ENCODE data around the gene LRP2. TPM values are rescaled to one million over a fixed set of nuclear protein-coding genes. Genes with fewer than 3 reads are reported as not detected.

LRP2 gene
- polyA plus RNA-seq, 2 of the 4 experiments (the other 2 are of a cell fraction) = 0.04 TPM; not detected in 1

DNA sequence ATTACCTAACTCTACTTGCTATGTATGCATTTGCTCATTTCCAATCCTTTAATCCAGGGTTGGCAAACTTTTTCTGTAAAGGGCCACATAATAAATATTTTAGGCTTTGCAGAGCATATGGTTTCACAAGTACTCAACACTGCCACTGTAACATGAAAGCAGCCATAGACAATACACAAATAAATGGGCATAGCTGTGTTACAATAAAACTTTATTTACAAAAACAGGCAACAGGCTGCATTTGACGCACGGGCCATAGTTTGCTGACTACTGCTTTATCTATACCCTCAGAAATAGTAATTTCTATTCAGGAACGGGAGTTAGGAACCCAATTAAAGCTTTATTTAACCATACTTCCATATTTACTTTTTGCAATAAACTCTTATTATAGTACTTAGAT lies 154.3 kb downstream of the LRP2 start:
- Histone ChIP-seq H3K4me2 (no peak overlapping the region), H3K9me3 (no peaks in the 10 kb centered on the region; the same call in 2 of the 3 replicates), H3K4me1 (no peaks in the 10 kb centered on the region), H3K27ac (no peak overlapping the region), H3K4me3 (no peak overlapping the region)
- POLR2A ChIA-PET = no interaction called here
- CTCF ChIA-PET = no interaction called here
- DNase-seq (ENCODE audit: low read depth in 1 of 2, low spot score in 1 of 2) (no peak), FAIRE-seq (no peak), ATAC-seq (no peak)
- WGBS (ENCODE audit: missing lambda C conversion rate) = 51% methylated on average over 3 of the region's 3 CpGs
- TF ChIP-seq JUN (IDR thresholded peaks at IDR 0.05) (no peak), NR3C1 (IDR thresholded peaks at IDR 0.05) (no peak)

DNA sequence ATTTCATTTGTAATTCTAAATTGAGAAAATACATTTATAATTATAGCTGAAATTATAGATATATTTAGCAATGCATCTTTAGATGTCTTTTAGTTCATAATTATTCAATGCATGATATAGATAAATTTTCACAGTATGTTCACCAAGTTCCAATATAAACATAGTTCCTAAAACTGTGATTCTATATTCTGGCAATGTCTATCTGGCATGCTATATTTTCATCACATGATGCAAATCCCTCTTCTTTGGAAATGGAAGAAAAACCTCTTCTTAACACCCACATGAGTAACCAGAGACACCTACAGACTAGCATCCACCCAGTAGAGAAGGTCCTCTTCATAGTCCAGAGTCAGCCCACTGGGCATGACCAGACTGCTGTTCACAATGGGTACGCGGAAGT lies 157.2 kb downstream of the LRP2 start:
- Histone ChIP-seq H3K4me1 (no peaks in the 10 kb centered on the region), H3K9me3 (no peaks in the 10 kb centered on the region; the same call in 2 of the 3 replicates), H3K4me2 (no peak overlapping the region), H3K27ac (no peak overlapping the region), H3K4me3 (no peak overlapping the region)
- WGBS (ENCODE audit: missing lambda C conversion rate) = 91% methylated on average over 2 of the region's 2 CpGs
- no peak for ATAC-seq
- no peak for TF ChIP-seq ZFP36 (IDR thresholded peaks at IDR 0.05; ENCODE audit: borderline replicate concordance, partially characterized antibody)
- TF ChIP-seq JUNB (IDR thresholded peaks at IDR 0.05) = no peak
- no peak for TF ChIP-seq KDM1A (IDR thresholded peaks at IDR 0.05; ENCODE audit: low read depth)
- TF ChIP-seq CHD2 (IDR thresholded peaks at IDR 0.05; ENCODE audit: low read length, partially characterized antibody) = no peak
- no peak for TF ChIP-seq BHLHE40 (IDR thresholded peaks at IDR 0.05; ENCODE audit: low read depth, low read length)
- TF ChIP-seq, protein P1, sequence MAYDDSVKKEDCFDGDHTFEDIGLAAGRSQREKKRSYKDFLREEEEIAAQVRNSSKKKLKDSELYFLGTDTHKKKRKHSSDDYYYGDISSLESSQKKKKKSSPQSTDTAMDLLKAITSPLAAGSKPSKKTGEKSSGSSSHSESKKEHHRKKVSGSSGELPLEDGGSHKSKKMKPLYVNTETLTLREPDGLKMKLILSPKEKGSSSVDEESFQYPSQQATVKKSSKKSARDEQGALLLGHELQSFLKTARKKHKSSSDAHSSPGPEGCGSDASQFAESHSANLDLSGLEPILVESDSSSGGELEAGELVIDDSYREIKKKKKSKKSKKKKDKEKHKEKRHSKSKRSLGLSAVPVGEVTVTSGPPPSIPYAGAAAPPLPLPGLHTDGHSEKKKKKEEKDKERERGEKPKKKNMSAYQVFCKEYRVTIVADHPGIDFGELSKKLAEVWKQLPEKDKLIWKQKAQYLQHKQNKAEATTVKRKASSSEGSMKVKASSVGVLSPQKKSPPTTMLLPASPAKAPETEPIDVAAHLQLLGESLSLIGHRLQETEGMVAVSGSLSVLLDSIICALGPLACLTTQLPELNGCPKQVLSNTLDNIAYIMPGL (CRISPR knock-in tag; IDR thresholded peaks at IDR 0.05; ENCODE audit: borderline replicate concordance) = no peak
- no peak for TF ChIP-seq PHF8 (IDR thresholded peaks at IDR 0.05; ENCODE audit: borderline replicate concordance, low read depth)
- TF ChIP-seq, protein P2, sequence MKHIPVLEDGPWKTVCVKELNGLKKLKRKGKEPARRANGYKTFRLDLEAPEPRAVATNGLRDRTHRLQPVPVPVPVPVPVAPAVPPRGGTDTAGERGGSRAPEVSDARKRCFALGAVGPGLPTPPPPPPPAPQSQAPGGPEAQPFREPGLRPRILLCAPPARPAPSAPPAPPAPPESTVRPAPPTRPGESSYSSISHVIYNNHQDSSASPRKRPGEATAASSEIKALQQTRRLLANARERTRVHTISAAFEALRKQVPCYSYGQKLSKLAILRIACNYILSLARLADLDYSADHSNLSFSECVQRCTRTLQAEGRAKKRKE (CRISPR knock-in tag; IDR thresholded peaks at IDR 0.05; ENCODE audit: low read depth) = no peak
- TF ChIP-seq, protein P3, sequence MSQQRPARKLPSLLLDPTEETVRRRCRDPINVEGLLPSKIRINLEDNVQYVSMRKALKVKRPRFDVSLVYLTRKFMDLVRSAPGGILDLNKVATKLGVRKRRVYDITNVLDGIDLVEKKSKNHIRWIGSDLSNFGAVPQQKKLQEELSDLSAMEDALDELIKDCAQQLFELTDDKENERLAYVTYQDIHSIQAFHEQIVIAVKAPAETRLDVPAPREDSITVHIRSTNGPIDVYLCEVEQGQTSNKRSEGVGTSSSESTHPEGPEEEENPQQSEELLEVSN (IDR thresholded peaks at IDR 0.05; ENCODE audit: borderline replicate concordance, low read depth) = no peak
- TF ChIP-seq SMC3 (IDR thresholded peaks at IDR 0.05) = no peak
- no peak for TF ChIP-seq POLR2AphosphoS2 (conservative IDR thresholded peaks at IDR 0.05; ENCODE audit: low read length)
- TF ChIP-seq, protein P4, sequence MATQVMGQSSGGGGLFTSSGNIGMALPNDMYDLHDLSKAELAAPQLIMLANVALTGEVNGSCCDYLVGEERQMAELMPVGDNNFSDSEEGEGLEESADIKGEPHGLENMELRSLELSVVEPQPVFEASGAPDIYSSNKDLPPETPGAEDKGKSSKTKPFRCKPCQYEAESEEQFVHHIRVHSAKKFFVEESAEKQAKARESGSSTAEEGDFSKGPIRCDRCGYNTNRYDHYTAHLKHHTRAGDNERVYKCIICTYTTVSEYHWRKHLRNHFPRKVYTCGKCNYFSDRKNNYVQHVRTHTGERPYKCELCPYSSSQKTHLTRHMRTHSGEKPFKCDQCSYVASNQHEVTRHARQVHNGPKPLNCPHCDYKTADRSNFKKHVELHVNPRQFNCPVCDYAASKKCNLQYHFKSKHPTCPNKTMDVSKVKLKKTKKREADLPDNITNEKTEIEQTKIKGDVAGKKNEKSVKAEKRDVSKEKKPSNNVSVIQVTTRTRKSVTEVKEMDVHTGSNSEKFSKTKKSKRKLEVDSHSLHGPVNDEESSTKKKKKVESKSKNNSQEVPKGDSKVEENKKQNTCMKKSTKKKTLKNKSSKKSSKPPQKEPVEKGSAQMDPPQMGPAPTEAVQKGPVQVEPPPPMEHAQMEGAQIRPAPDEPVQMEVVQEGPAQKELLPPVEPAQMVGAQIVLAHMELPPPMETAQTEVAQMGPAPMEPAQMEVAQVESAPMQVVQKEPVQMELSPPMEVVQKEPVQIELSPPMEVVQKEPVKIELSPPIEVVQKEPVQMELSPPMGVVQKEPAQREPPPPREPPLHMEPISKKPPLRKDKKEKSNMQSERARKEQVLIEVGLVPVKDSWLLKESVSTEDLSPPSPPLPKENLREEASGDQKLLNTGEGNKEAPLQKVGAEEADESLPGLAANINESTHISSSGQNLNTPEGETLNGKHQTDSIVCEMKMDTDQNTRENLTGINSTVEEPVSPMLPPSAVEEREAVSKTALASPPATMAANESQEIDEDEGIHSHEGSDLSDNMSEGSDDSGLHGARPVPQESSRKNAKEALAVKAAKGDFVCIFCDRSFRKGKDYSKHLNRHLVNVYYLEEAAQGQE (IDR thresholded peaks at IDR 0.05) = no peak
- no peak for TF ChIP-seq CEBPB (IDR thresholded peaks at IDR 0.05)
- TF ChIP-seq, protein P5, sequence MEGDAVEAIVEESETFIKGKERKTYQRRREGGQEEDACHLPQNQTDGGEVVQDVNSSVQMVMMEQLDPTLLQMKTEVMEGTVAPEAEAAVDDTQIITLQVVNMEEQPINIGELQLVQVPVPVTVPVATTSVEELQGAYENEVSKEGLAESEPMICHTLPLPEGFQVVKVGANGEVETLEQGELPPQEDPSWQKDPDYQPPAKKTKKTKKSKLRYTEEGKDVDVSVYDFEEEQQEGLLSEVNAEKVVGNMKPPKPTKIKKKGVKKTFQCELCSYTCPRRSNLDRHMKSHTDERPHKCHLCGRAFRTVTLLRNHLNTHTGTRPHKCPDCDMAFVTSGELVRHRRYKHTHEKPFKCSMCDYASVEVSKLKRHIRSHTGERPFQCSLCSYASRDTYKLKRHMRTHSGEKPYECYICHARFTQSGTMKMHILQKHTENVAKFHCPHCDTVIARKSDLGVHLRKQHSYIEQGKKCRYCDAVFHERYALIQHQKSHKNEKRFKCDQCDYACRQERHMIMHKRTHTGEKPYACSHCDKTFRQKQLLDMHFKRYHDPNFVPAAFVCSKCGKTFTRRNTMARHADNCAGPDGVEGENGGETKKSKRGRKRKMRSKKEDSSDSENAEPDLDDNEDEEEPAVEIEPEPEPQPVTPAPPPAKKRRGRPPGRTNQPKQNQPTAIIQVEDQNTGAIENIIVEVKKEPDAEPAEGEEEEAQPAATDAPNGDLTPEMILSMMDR (IDR thresholded peaks at IDR 0.05) = no peak
- no peak for TF ChIP-seq HEYL (CRISPR knock-in tag; IDR thresholded peaks at IDR 0.05)
- TF ChIP-seq HDAC2 (IDR thresholded peaks at IDR 0.05) = no peak
- no peak for TF ChIP-seq KDM5A (IDR thresholded peaks at IDR 0.05)
- TF ChIP-seq, protein P6, sequence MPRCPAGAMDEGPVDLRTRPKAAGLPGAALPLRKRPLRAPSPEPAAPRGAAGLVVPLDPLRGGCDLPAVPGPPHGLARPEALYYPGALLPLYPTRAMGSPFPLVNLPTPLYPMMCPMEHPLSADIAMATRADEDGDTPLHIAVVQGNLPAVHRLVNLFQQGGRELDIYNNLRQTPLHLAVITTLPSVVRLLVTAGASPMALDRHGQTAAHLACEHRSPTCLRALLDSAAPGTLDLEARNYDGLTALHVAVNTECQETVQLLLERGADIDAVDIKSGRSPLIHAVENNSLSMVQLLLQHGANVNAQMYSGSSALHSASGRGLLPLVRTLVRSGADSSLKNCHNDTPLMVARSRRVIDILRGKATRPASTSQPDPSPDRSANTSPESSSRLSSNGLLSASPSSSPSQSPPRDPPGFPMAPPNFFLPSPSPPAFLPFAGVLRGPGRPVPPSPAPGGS (IDR thresholded peaks at IDR 0.05) = no peak
- DNase-seq (ENCODE audit: low read depth in 1 of 2, low spot score in 1 of 2) = no peak
- no peak for FAIRE-seq
- ChIA-PET POLR2A (no interaction called here), CTCF (no interaction called here)
